HG03558 (cell line): ENCODE results near the gene SRGAP3.

ENCODE experiments used
- ATAC-seq: cut with Tn5 transposase; IDR thresholded peaks from one replicate; pipeline ENCODE4 v1.9.1; 2021; ENCODE audit warnings: moderate number of reproducible peaks; ENCODE audit not compliant: unreplicated experiment; ENCODE audit errors: extremely low read depth

SRGAP3 gene

DNA sequence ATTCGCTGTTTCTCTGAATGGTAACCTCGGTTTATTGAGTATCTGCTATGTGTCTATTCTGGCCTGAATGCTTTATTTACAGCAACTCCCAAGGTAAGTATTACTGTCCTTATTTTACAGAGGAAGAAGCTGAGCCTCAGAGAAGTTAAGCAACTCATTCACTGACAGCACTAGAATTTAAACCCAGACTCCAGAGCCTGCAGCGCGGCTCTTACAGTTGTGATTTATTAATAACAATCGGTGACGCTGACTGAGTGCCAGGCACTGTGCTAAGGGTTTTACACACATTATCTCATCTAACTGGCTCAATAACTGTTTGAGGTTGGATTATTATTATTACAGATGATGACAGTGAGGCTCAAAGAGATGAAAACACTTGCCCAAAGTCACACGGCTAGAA lies 19.6 kb downstream of the SRGAP3 start:
- ATAC-seq, result no peak

DNA sequence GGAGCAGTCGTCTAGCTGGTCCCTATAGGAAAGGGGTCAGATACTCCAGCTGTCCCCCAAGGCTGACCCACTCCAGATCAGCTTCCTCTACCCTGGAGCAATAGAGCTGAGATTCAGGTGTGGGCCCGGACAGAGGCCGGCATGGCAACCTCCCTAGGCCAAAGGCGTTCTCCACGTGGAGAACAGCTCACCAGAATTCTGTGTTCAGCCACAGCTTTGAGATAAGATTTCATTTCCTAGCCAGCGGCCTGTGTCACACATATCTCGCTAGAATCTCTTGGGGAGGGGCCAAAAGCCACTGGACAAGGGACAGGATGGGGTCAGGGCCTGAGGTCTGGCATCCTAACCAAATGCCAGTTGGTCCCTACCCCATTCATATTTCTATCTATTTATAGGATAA lies 20.1 kb downstream of the SRGAP3 start:
- ATAC-seq, result no peak

GRCh38 chr3:9226326-9226725 lies 23.1 kb downstream of the SRGAP3 start:
- ATAC-seq, result no peak

DNA sequence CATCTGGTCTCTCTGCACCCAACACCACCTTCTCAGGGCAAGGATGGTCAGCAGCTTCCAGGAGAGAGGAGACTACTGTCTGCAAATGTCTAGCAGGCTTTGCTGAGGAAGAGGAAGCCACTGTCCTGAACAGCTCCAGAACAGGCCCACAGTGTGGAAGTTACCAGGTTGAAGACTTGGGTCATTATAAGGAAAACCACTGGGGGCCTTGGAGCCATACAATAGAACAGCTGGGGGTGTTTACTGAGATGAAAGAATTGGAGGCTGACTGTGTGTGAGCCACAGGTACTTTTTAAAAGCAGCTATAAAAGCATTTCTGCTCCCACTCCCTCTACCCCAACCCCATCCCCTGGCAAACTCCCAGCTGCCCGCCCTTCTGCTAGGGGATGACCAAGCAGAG lies 24.2 kb downstream of the SRGAP3 start:
- ATAC-seq, result no peak

GRCh38 chr3:9224490-9224889 lies 25.0 kb downstream of the SRGAP3 start:
- ATAC-seq, result peak; percentile 92

GRCh38 chr3:9223672-9224071 lies 25.8 kb downstream of the SRGAP3 start:
- ATAC-seq, result no peak

- ATAC-seq, result no peak
Observed at GRCh38 chr3:9222956-9223639, 26.3 kb downstream of the SRGAP3 start.

DNA sequence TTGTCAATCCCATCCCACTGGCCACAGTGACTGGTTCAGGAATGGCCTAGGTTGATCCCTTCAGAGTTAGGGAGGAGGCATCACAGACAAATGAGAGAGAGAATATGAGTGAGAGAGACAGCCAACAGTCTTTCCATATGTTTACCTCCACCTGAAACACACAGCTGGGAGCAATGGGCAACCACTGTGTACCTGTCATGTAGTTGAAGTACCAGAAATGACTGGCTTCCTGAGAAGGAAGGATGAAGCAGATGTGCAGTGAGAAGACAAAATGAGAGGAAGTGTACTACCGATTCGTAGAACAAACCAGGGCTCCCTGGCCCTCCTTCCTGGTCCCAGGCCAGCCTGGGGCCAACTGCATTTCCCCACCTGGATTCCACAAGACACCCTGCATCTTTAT lies 27.4 kb downstream of the SRGAP3 start:
- no peak for ATAC-seq

GRCh38 chr3:9218514-9218846 lies 31.0 kb downstream of the SRGAP3 start:
- no peak for ATAC-seq

GRCh38 chr3:9217784-9218513 lies 31.5 kb downstream of the SRGAP3 start:
- ATAC-seq, result no peak

DNA sequence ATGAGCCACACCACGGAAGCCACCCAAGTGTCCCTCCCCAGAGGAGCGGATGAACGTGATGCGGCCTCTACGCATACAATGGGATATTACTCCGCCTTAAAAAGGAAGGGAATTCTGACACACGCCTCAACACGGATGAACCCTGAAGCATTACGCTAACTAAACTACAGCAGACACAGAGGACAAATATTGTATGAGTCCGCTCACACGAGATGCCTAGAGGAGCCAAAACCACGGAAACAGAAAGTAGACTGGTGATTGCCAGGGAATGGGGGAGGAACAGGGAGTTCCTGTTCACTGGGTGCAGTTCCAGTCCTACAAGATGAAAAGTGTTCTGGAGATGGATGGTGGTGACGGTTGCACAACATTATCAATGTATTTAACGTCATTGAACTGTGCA lies 32.7 kb downstream of the SRGAP3 start:
- ATAC-seq, result no peak

DNA sequence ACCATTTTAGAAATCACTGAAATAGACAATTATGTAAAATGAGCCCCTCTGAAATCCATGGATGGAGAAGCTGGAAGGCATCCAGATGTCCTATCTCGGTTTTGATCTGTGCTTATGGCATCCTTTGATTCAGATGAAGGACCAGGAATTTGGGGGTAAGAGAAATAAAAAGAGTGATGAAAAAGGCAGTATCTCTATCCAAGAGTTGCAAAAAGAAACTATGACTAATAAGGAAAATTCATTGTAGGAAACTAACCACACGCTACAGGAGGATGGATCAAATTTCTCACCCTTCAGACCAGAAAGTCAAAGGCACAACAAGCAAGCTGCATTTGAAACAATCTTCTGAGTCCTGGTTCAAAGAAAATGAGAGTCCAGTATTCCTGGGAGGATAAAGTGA lies 34.8 kb downstream of the SRGAP3 start:
- ATAC-seq, result no peak

GRCh38 chr3:9214185-9214584 lies 35.3 kb downstream of the SRGAP3 start:
- ATAC-seq, result no peak

DNA sequence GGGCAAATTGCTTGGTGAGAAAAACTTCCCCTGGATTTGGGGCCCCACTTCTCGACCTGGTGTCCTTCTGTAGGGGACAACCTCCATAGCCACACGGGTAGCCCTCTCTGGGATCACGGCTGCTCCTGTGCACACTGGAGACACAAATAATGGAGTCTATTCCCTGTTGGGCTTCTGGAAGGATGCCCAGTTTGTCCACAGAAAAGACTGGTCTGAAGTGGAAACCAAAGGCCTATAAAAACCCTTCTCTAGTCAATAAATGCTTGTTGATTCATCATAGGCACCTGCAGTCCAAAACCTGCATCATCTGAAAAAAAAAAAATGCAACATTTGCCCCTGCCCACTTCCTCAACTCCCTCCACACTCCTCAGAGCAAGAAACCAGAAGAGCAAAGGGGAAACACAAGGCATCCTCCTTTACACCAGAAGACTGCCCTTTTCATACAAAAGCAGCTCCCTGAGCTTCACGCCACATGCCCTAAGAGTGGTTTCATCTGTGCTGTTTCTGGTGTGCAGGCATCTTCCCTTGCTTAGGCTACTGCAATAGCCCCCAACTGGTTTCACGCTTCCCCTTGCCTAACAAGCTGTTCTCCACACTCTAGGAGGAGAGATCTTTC lies 36.3 kb downstream of the SRGAP3 start:
- ATAC-seq, result no peak

GRCh38 chr3:9211155-9211950 lies 38.1 kb downstream of the SRGAP3 start:
- no peak for ATAC-seq

- ATAC-seq, result no peak
Observed at GRCh38 chr3:9209777-9210176, 39.7 kb downstream of the SRGAP3 start.

DNA sequence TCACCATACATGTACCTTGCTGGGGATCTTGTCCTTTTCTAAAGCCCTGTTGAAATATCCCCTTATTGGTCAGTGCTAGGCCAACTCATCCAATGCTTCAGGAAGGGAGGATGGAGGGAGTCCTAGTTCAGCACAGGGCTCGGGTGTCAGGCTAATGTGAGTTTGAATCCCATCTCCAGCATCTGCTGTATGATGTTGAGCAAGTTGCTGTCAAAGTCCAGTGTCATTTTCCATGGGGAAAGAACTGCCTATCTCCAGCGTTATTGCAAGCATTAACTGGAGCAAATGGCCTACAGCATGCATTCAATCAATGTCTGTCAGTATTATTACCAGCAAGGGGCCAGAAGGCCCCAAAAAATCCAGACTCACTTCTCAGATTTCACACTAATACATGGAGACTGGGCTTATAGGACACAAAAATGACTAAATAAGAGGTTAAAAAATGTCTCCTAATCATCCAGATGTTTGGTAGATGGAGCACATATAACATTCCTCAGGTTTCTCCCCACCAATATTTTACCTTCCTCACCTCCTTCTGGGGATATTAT lies 40.8 kb downstream of the SRGAP3 start:
- ATAC-seq, result no peak

GRCh38 chr3:9207116-9207763 lies 42.2 kb downstream of the SRGAP3 start:
- no peak for ATAC-seq

DNA sequence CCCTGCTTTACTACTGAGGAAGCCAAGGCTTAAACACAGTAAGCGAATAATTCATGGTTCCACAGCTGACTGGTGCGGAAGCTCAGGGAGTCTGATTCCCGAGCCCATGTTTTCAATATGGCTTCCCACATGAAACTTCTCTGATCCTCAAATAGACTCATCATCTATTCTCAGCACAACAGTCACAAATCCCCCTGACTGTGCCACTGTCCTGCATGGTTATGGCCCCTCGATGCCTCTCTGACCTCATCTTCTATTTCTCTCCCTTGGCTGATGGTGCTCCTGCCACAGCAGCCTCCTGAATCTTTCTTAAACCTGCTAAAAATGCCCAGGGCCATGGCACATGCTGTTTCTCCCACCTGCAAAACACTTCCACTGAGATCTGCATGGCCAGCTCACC lies 43.2 kb downstream of the SRGAP3 start:
- ATAC-seq, result no peak
